Prostate gland (tissue), 2 donors: ENCODE results near the gene GRID1. TPM values are rescaled to one million over a fixed set of nuclear protein-coding genes. Genes with fewer than 3 reads are reported as not detected.
"Not testable (repeated sequence)": the region's sequence is repeated elsewhere in the genome, so short reads cannot be mapped to it uniquely, and the experiment has no call there.

Experiments used
- DNase-seq: peaks from one replicate; pipeline ENCODE4 v3.0.0-alpha.2; 2019; ENCODE audit warnings: low spot score
- H3K27ac ChIP-seq, 2 donors: fragments of 200-600 bp; sonication (generic); 2 replicates each; pipeline ENCODE4 v1.5.1; 2017 to 2019
- H3K27me3 ChIP-seq: fragments of 200-600 bp; sonication (generic); replicated peaks from 2 replicates; pipeline ENCODE4 v1.5.1; 2019; ENCODE audit not compliant: insufficient read depth
- H3K36me3 ChIP-seq, 2 donors: fragments of 200-600 bp; sonication (generic); 1 replicate in 1 of 2; 2 replicates in 1 of 2; pipeline versions ENCODE4 v1.5.1 to v1.8.1; 2017 to 2019
- H3K4me1 ChIP-seq: fragments of 200-600 bp; sonication (generic); replicated peaks from 2 replicates; pipeline ENCODE4 v1.5.1; 2019
- H3K4me3 ChIP-seq, 2 donors: fragments of 200-600 bp; sonication (generic); 2 replicates each; pipeline ENCODE4 v1.5.1; 2017 to 2019
- H3K9me3 ChIP-seq: fragments of 200-600 bp; sonication (generic); 2 replicates; pipeline ENCODE4 v1.5.1; 2017
- CTCF ChIP-seq, 4 experiments: fragments of 200-600 bp in 2 of 4; fragments of 450-650 bp in 2 of 4; sonication (generic) in 2 of 4; IDR thresholded peaks; 1 replicate in 3 of 4; 2 replicates in 1 of 4; pipeline ENCODE4 v1.5.1; 2016 to 2019; ENCODE audit warnings: antibody characterized with exemption in 4 of 4, mild to moderate bottlenecking in 2 of 4, moderate library complexity in 2 of 4
- POLR2A ChIP-seq: fragments of 450-650 bp; IDR thresholded peaks from one replicate; pipeline ENCODE4 v1.6.1; 2016; ENCODE audit warnings: antibody characterized with exemption, mild to moderate bottlenecking
- POLR2AphosphoS5 ChIP-seq: sonication (generic); formaldehyde crosslinking; IDR thresholded peaks from one replicate; pipeline ENCODE4 v1.6.1; 2017; ENCODE audit warnings: antibody characterized with exemption
- WGBS: methylation state at CpG from one replicate; pipeline ENCODE4 v1.1.5; 2018; 5-methylcytosine and 5-hydroxymethylcytosine counted together
- intact Hi-C: fragments of 100-400 bp; cut with DNase I; formaldehyde crosslinking; loops from one replicate; pipeline ENCODE4 v1.14.2; 2022
- total RNA-seq, 2 donors: library from RNA; depleted of rRNA; stranded (reverse); fragments of >200 nt; gene quantifications; one replicate each; pipeline ENCODE4 v1.1.0, GENCODE V29; 2016

The GRID1 gene
- total RNA-seq, 2 donors from 2014 or later, result 1.0 to 10.0 TPM

- no peaks in the 10 kb centered on the region for H3K4me1 ChIP-seq
- no peak for DNase-seq
- no peak for TF ChIP-seq POLR2A
- TF ChIP-seq CTCF (IDR thresholded peaks at IDR 0.05), result no peak
- TF ChIP-seq POLR2AphosphoS5, result no peak
- no peaks in the 10 kb centered on the region for H3K27me3 ChIP-seq
- H3K4me3 ChIP-seq, result no peak overlapping the region
- intact Hi-C loops, result no loop called here
- 47% methylated on average over 5 of the region's 5 CpGs for WGBS
- H3K36me3 ChIP-seq, result no peaks in the 10 kb centered on the region
- H3K9me3 ChIP-seq, result no peaks in the 10 kb centered on the region
- no peak overlapping the region for H3K27ac ChIP-seq
These were observed 268.3 kb downstream of the GRID1 start for GRCh38 chr10:86098187-86098881.

GRCh38 chr10:86095061-86095460, 271.5 kb downstream of the GRID1 start:
- H3K4me3 ChIP-seq, H3K9me3 ChIP-seq, H3K4me1 ChIP-seq, H3K27me3 ChIP-seq, intact Hi-C loops, H3K36me3 ChIP-seq, H3K27ac ChIP-seq, DNase-seq: not testable (repeated sequence)
- WGBS, result 63% methylated on average over 1 of the region's 1 CpG

- H3K36me3 ChIP-seq, intact Hi-C loops, DNase-seq, H3K9me3 ChIP-seq, H3K27me3 ChIP-seq, H3K4me3 ChIP-seq, H3K27ac ChIP-seq, H3K4me1 ChIP-seq: not testable (repeated sequence)
- 82% methylated on average over 1 of the region's 1 CpG for WGBS
These were observed 274.3 kb downstream of the GRID1 start for GRCh38 chr10:86092311-86092710.

GRCh38 chr10:86091216-86091615, 275.4 kb downstream of the GRID1 start:
- no peaks in the 10 kb centered on the region for H3K9me3 ChIP-seq
- H3K4me1 ChIP-seq, result no peaks in the 10 kb centered on the region
- H3K27me3 ChIP-seq, result no peaks in the 10 kb centered on the region
- H3K4me3 ChIP-seq, result no peak overlapping the region
- no peaks in the 10 kb centered on the region for H3K36me3 ChIP-seq
- 67% methylated on average over 9 of the region's 9 CpGs for WGBS
- TF ChIP-seq POLR2AphosphoS5, result no peak
- TF ChIP-seq CTCF (IDR thresholded peaks at IDR 0.05), result no peak
- TF ChIP-seq POLR2A, result no peak
- H3K27ac ChIP-seq, result no peak overlapping the region
- DNase-seq, result no peak
- intact Hi-C loops, result no loop called here

- no peaks in the 10 kb centered on the region for H3K27me3 ChIP-seq
- intact Hi-C loops, result no loop called here
- H3K9me3 ChIP-seq, result no peaks in the 10 kb centered on the region
- no peak for DNase-seq
- WGBS, result 100% methylated on average over 3 of the region's 3 CpGs
- no peak overlapping the region for H3K4me3 ChIP-seq
- H3K36me3 ChIP-seq, result no peaks in the 10 kb centered on the region
- H3K4me1 ChIP-seq, result no peaks in the 10 kb centered on the region
- no peak for TF ChIP-seq CTCF (IDR thresholded peaks at IDR 0.05)
- no peak for TF ChIP-seq POLR2A
- no peak for TF ChIP-seq POLR2AphosphoS5
- H3K27ac ChIP-seq, result no peak overlapping the region
These were observed 275.8 kb downstream of the GRID1 start for GRCh38 chr10:86090807-86091206.

- no peaks in the 10 kb centered on the region for H3K36me3 ChIP-seq
- no peaks in the 10 kb centered on the region for H3K9me3 ChIP-seq
- H3K27me3 ChIP-seq, result no peaks in the 10 kb centered on the region
- DNase-seq, result no peak
- 52% methylated on average over 9 of the region's 9 CpGs for WGBS
- no peak overlapping the region for H3K27ac ChIP-seq
- TF ChIP-seq POLR2AphosphoS5 (no peak), POLR2A (no peak), CTCF (IDR thresholded peaks at IDR 0.05) (no peak)
- no peaks in the 10 kb centered on the region for H3K4me1 ChIP-seq
- intact Hi-C loops, result no loop called here
- H3K4me3 ChIP-seq, result no peak overlapping the region
These were observed 278.9 kb downstream of the GRID1 start for GRCh38 chr10:86087716-86088115.
